ENCODE data around the gene TYROBP. TPM values are rescaled to one million over a fixed set of nuclear protein-coding genes. Genes with fewer than 3 reads are reported as not detected.
"Not testable (repeated sequence)": the region's sequence is repeated elsewhere in the genome, so short reads cannot be mapped to it uniquely, and the experiment has no call there.

TYROBP gene
- polyA plus RNA-seq, 2 of the 4 experiments (the other 2 are of a cell fraction), result 0.21 TPM; not detected in 1

DNA sequence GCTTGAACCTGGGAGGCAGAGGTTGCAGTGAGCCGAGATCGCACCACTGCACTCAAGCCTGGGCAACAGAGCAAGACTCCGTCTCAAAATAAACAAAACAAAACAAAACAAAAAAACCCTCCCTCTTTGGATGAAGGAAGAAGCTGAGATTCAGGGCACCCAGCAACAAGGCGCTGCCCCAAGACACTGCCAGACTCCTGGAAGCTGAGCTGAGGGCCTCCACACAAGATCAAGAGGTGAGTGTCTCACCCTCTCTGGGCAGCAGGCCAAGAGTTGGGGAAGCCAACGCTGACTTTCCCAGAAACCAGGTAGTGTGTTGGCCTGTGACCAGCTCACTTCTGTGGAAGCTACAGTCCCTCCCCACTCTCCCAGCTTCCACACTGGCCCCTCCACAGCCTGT lies 3.7 kb upstream of the TYROBP start:
- CTCF ChIA-PET, result interaction anchor here (0.6 to 5.0 kb wide), 8 partner anchors 15 to 40 kb away, joined by 3 to 32 read pairs (median 4); no protein-coding TSS in a partner anchor
- peak in 1 of 2 experiments; percentile 59 for DNase-seq (ENCODE audit: low read depth in 1 of 2, low spot score in 1 of 2)

DNA sequence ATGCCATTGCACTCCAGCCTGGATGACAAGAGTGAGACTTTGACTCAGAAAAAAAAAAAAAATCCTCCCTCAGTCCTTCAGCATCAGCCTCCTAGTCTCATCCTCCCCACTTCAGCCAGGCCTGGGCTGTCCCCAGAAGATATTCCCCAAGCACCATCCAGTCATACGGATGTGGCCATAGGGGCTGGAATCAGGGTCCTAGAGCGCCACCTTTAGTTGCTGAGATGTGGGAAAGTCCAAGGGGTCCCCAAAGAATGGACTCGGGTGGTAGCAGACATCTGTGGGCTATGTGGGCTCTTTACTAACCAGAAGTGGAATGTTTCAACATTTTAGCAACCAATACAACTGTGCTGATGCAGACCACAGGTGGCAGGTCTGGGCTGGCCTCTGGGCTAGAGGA lies 3.1 kb upstream of the TYROBP start:
- Histone ChIP-seq H3K27ac (no peak overlapping the region), H3K4me1 (peaks cover 8% of the 10 kb centered on the region; the same call in 2 of the 3 replicates), H3K4me3 (no peak overlapping the region), H3K9me3 (no peaks in the 10 kb centered on the region), H3K4me2 (no peak overlapping the region)
- ATAC-seq, result peak in 1 of 2 experiments; percentile 49; a peak in 3 of 6 replicates
- DNase-seq (ENCODE audit: low read depth in 1 of 2, low spot score in 1 of 2), result no peak
- POLR2A ChIA-PET, result interaction anchor here (1.7 kb wide), 1 partner anchor 20 kb away, joined by 5 read pairs; no protein-coding TSS in a partner anchor
- CTCF ChIA-PET, result interaction anchor here (0.7 to 5.0 kb wide), 3 partner anchors 22 to 174 kb away, joined by 3 to 32 read pairs (median 4); no protein-coding TSS in a partner anchor
- WGBS (ENCODE audit: missing lambda C conversion rate), result 68% methylated on average over 3 of the region's 3 CpGs
- no peak for FAIRE-seq
- TF ChIP-seq NPAS2 (CRISPR knock-in tag; IDR thresholded peaks at IDR 0.05; ENCODE audit: borderline replicate concordance) (no peak), RAD21 (conservative IDR thresholded peaks at IDR 0.05 in 1 of 2, IDR thresholded peaks at IDR 0.05 in 1 of 2) (peak in 1 of 2 experiments; percentile 49; a peak in 2 of 5 replicates)

More for the DNA sequence above, 3.7 kb upstream of the TYROBP start:
- no peak for TF ChIP-seq NPAS2 (CRISPR knock-in tag; IDR thresholded peaks at IDR 0.05; ENCODE audit: borderline replicate concordance)
- no peak for TF ChIP-seq RAD21 (conservative IDR thresholded peaks at IDR 0.05 in 1 of 2, IDR thresholded peaks at IDR 0.05 in 1 of 2)
- Histone ChIP-seq H3K4me3 (no peak overlapping the region), H3K27ac (no peak overlapping the region), H3K4me1 (peaks cover 3% of the 10 kb centered on the region; the same call in 2 of the 3 replicates), H3K9me3 (no peaks in the 10 kb centered on the region), H3K4me2 (no peak overlapping the region)
- ATAC-seq (peak; percentile 43 to 44; a peak in 5 of 6 replicates), FAIRE-seq (no peak)
- POLR2A ChIA-PET, result interaction anchor here (1.7 kb wide), 1 partner anchor 19 kb away, joined by 5 read pairs; no protein-coding TSS in a partner anchor
- WGBS (ENCODE audit: missing lambda C conversion rate), result 54% methylated on average over 5 of the region's 5 CpGs

DNA sequence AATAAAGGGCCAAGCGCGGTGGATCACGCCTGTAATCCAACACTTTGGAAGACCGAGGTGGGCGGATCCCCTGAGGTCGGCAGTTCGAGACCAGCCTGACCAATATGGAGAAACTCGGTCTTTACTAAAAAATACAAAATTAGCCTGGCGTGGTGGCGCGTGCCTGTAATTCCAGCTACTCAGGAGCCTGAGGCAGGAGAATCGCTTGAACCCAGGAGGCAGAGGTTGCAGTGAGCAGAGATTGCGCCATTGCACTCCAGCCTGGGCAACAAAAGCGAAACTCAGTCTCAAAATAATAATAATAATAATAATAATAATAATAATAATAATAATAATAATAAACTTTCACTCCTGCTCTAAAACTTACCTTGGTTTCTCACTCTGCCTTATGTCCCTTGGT lies 2.3 kb upstream of the TYROBP start:
- POLR2A ChIA-PET; DNase-seq (ENCODE audit: low read depth in 1 of 2, low spot score in 1 of 2); H3K4me3 ChIP-seq; H3K27ac ChIP-seq; H3K4me1 ChIP-seq; FAIRE-seq; H3K4me2 ChIP-seq; ATAC-seq; H3K9me3 ChIP-seq: not testable (repeated sequence)
- 81% methylated on average over 14 of the region's 14 CpGs for WGBS (ENCODE audit: missing lambda C conversion rate)
- CTCF ChIA-PET, result interaction anchor here (0.6 to 5.0 kb wide), 6 partner anchors 15 to 212 kb away, joined by 3 to 32 read pairs (median 4); no protein-coding TSS in a partner anchor

DNA sequence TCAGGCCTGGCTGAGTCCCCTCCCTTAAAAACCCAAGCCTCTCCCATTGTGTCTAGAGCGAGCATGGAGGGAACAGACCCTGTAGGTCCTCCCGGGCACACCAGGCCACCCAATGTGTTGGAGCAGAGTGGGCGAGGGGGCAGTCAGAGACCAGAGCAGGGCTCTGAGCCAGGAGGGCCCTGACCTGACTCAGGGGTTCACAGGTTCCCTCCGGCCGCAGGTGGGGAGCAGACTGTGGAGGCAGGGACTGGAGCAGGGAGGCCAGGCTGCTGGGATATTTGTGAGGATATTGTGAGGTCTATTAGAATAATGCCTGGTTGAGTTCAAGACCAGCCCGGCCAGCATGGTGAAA lies 1.6 kb upstream of the TYROBP start:
- no peaks in the 10 kb centered on the region for H3K9me3 ChIP-seq
- H3K27ac ChIP-seq, result no peak overlapping the region
- no peak overlapping the region for H3K4me2 ChIP-seq
- TF ChIP-seq CBX8 (IDR thresholded peaks at IDR 0.05), result no peak
- TF ChIP-seq POLR2A (IDR thresholded peaks at IDR 0.05; ENCODE audit: low read length), result no peak
- no peak for TF ChIP-seq HEYL (CRISPR knock-in tag; IDR thresholded peaks at IDR 0.05)
- no peak for TF ChIP-seq RNF2 (IDR thresholded peaks at IDR 0.05; ENCODE audit: borderline replicate concordance, low read depth)
- no peak for TF ChIP-seq ZFP36 (IDR thresholded peaks at IDR 0.05; ENCODE audit: borderline replicate concordance, partially characterized antibody)
- TF ChIP-seq MYC (IDR thresholded peaks at IDR 0.05; ENCODE audit: borderline replicate concordance, low read length), result no peak
- FAIRE-seq (no peak), ATAC-seq (no peak), DNase-seq (ENCODE audit: low read depth in 1 of 2, low spot score in 1 of 2) (no peak)
- ChIA-PET CTCF (interaction anchor here (0.6 to 5.0 kb wide), 5 partner anchors 14 to 211 kb away, joined by 3 to 32 read pairs (median 4); no protein-coding TSS in a partner anchor), POLR2A (no interaction called here)
- WGBS (ENCODE audit: missing lambda C conversion rate), result 80% methylated on average over 6 of the region's 6 CpGs
- H3K4me3 ChIP-seq, result no peak overlapping the region
- H3K4me1 ChIP-seq, result peaks cover 8% of the 10 kb centered on the region; the same call in 2 of the 3 replicates

DNA sequence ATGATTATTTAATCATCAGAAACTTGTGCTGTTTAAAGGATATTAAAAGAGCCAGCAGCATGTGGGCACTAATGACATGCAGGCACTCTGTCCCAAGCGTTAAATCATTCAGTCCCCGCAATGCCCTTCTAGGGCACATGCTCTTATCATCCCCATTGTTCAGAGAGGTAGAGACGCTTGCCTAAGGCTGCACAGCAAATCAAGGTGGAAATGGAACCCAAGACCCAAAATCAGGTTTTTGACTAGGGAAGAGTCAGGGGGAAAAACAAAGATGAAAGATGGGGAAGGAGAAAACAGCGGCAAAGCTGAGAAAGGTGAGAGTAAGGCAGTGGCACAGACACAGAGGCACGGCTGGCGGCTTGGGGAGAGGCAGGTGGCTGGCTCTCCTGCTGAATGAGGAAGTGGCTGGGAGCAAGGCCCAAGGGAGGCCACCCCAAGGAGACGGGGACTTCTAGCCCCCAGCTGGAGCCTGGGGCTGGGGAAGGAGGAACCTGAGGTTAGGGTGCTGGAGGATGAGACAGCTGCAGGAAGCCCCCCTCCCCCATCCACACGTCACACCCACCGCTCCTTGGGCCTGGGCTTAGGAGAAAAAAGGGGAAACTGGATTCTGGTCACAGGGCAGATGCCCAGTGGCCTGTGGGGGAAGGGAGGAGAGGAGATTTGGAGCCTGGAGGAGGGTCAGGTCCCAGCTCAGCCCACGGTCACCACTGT lies 1.0 kb upstream of the TYROBP start:
- Histone ChIP-seq H3K4me1 (peaks cover 8% of the 10 kb centered on the region; the same call in 2 of the 3 replicates), H3K9me3 (no peaks in the 10 kb centered on the region), H3K27ac (no peak overlapping the region), H3K4me3 (no peak overlapping the region), H3K4me2 (no peak overlapping the region)
- ATAC-seq (0 out of 6 replicates have a peak, but pooled peaks of 1 of the 2 experiments have one; percentile 19), FAIRE-seq (no peak), DNase-seq (ENCODE audit: low read depth in 1 of 2, low spot score in 1 of 2) (no peak)
- TF ChIP-seq ZFP36 (IDR thresholded peaks at IDR 0.05; ENCODE audit: borderline replicate concordance, partially characterized antibody), result peak; percentile 87
- TF ChIP-seq SREBF2 (IDR thresholded peaks at IDR 0.05), result no peak
- peak; percentile 76; the same call in 1 of the 2 replicates for TF ChIP-seq KDM1A (IDR thresholded peaks at IDR 0.05; ENCODE audit: low read depth)
- TF ChIP-seq, protein P1, sequence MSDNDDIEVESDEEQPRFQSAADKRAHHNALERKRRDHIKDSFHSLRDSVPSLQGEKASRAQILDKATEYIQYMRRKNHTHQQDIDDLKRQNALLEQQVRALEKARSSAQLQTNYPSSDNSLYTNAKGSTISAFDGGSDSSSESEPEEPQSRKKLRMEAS (IDR thresholded peaks at IDR 0.05), result 0 out of 2 replicates have a peak, but pooled peaks have one; percentile 26
- TF ChIP-seq PHF8 (IDR thresholded peaks at IDR 0.05; ENCODE audit: borderline replicate concordance, low read depth), result no peak
- CTCF ChIA-PET, result interaction anchor here (0.6 to 5.0 kb wide), 6 partner anchors 13 to 330 kb away, joined by 3 to 32 read pairs (median 7); no protein-coding TSS in a partner anchor
- POLR2A ChIA-PET, result no interaction called here
- WGBS (ENCODE audit: missing lambda C conversion rate), result 84% methylated on average over 10 of the region's 10 CpGs
